Suprapubic skin (tissue), 4 donors: ENCODE data around the gene YWHAH. TPM values are rescaled to one million over a fixed set of nuclear protein-coding genes. Genes with fewer than 3 reads are reported as not detected.

Experiments
- DNase-seq, 2 donors: peaks; one replicate each; pipeline ENCODE4 v3.0.0-alpha.2; 2019; ENCODE audit warnings: low spot score in 2 of 2
- H3K27ac ChIP-seq: fragments of 200-600 bp; sonication (generic); one replicate; pipeline ENCODE4 v1.5.1; 2019
- H3K27me3 ChIP-seq: fragments of 200-600 bp; sonication (generic); one replicate; pipeline ENCODE4 v1.5.1; 2019
- H3K36me3 ChIP-seq: fragments of 200-600 bp; sonication (generic); one replicate; pipeline ENCODE4 v1.5.1; 2019
- H3K4me1 ChIP-seq: fragments of 200-600 bp; sonication (generic); one replicate; pipeline ENCODE4 v1.5.1; 2019
- H3K4me3 ChIP-seq: fragments of 200-600 bp; sonication (generic); one replicate; pipeline ENCODE4 v1.5.1; 2019; ENCODE audit warnings: mild to moderate bottlenecking
- H3K9me3 ChIP-seq: fragments of 200-600 bp; sonication (generic); one replicate; pipeline ENCODE4 v1.5.1; 2019
- EP300 ChIP-seq: sonication (generic); formaldehyde crosslinking; IDR thresholded peaks from one replicate; pipeline ENCODE4 v1.6.1; 2017; ENCODE audit warnings: antibody characterized with exemption
- POLR2A ChIP-seq, 2 donors: fragments of 450-650 bp; IDR thresholded peaks; one replicate each; pipeline ENCODE4 v1.6.1; 2017; ENCODE audit warnings: antibody characterized with exemption in 2 of 2, mild to moderate bottlenecking in 2 of 2, moderate library complexity in 2 of 2
- POLR2AphosphoS5 ChIP-seq, 3 donors: sonication (generic); formaldehyde crosslinking; IDR thresholded peaks; one replicate each; pipeline ENCODE4 v1.6.1; 2017; ENCODE audit warnings: antibody characterized with exemption in 3 of 3
- WGBS: methylation state at CpG from one replicate; pipeline ENCODE4 v1.1.5; 2018; 5-methylcytosine and 5-hydroxymethylcytosine counted together
- total RNA-seq, 4 donors: library from RNA; depleted of rRNA; stranded (reverse); fragments of >200 nt; gene quantifications; one replicate each; pipeline ENCODE4 v1.1.0, GENCODE V29; 2016
- TF ChIP-seq, protein P1 (sequence below), 2 donors: fragments of 200-600 bp in 1 of 2; fragments of 450-650 bp in 1 of 2; sonication (generic) in 1 of 2; IDR thresholded peaks; one replicate each; pipeline ENCODE4 v1.5.1; 2016 to 2019; ENCODE audit warnings: antibody characterized with exemption in 2 of 2, mild to moderate bottlenecking in 1 of 2, moderate library complexity in 1 of 2

Gene YWHAH
- total RNA-seq, 4 donors from 2014 or later: 52.9 to 76.6 (median 66.4) TPM

- H3K4me3 ChIP-seq: no peak overlapping the region
- DNase-seq: no peak
- TF ChIP-seq POLR2AphosphoS5 (IDR thresholded peaks at IDR 0.05) (no peak), EP300 (no peak), POLR2A (IDR thresholded peaks at IDR 0.05) (no peak)
- TF ChIP-seq, protein P1, sequence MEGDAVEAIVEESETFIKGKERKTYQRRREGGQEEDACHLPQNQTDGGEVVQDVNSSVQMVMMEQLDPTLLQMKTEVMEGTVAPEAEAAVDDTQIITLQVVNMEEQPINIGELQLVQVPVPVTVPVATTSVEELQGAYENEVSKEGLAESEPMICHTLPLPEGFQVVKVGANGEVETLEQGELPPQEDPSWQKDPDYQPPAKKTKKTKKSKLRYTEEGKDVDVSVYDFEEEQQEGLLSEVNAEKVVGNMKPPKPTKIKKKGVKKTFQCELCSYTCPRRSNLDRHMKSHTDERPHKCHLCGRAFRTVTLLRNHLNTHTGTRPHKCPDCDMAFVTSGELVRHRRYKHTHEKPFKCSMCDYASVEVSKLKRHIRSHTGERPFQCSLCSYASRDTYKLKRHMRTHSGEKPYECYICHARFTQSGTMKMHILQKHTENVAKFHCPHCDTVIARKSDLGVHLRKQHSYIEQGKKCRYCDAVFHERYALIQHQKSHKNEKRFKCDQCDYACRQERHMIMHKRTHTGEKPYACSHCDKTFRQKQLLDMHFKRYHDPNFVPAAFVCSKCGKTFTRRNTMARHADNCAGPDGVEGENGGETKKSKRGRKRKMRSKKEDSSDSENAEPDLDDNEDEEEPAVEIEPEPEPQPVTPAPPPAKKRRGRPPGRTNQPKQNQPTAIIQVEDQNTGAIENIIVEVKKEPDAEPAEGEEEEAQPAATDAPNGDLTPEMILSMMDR (IDR thresholded peaks at IDR 0.05): no peak
- H3K27ac ChIP-seq: no peak overlapping the region
- WGBS: 85% methylated on average over 17 of the region's 17 CpGs
- no peaks in the 10 kb centered on the region for H3K9me3 ChIP-seq
- no peaks in the 10 kb centered on the region for H3K36me3 ChIP-seq
- no peaks in the 10 kb centered on the region for H3K27me3 ChIP-seq
- no peaks in the 10 kb centered on the region for H3K4me1 ChIP-seq
Observed at GRCh38 chr22:31933816-31934482, 10.4 kb upstream of the YWHAH start.

GRCh38 chr22:31935961-31936635 lies 8.2 kb upstream of the YWHAH start:
- no peak overlapping the region for H3K27ac ChIP-seq
- H3K4me3 ChIP-seq: no peak overlapping the region
- WGBS: 74% methylated on average over 4 of the region's 4 CpGs
- H3K4me1 ChIP-seq: no peaks in the 10 kb centered on the region
- H3K36me3 ChIP-seq: no peaks in the 10 kb centered on the region
- no peak for DNase-seq
- H3K9me3 ChIP-seq: no peaks in the 10 kb centered on the region
- TF ChIP-seq POLR2AphosphoS5 (IDR thresholded peaks at IDR 0.05): no peak
- TF ChIP-seq, protein P1 (IDR thresholded peaks at IDR 0.05): no peak
- no peak for TF ChIP-seq POLR2A (IDR thresholded peaks at IDR 0.05)
- TF ChIP-seq EP300: no peak
- no peaks in the 10 kb centered on the region for H3K27me3 ChIP-seq

DNA sequence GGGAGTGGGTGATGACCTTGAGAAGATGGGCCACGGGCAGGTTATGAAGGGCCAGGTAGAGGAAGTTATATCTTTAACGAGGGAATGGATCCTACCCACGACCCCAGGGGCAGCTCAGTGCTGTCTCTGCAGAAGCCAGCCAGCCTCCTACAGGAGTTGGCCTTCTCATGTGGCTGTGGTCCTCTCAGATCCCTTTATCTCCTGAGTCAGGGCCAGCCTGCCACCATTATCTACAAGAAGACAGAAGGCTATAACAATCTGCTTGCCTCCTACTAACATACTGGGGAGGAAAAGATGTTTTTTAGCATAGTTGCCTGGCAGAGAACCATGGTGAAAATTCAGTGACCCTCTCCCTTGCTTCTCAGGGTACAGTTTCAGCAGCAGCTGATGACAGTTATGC lies 7.0 kb upstream of the YWHAH start:
- no peak for DNase-seq
- no peak for TF ChIP-seq POLR2AphosphoS5 (IDR thresholded peaks at IDR 0.05)
- TF ChIP-seq, protein P1 (IDR thresholded peaks at IDR 0.05): no peak
- TF ChIP-seq EP300: no peak
- Histone ChIP-seq H3K4me3 (no peak overlapping the region), H3K36me3 (no peaks in the 10 kb centered on the region), H3K9me3 (no peaks in the 10 kb centered on the region), H3K27me3 (no peaks in the 10 kb centered on the region), H3K27ac (no peak overlapping the region), H3K4me1 (no peaks in the 10 kb centered on the region)
- 75% methylated on average over 3 of the region's 3 CpGs for WGBS

DNA sequence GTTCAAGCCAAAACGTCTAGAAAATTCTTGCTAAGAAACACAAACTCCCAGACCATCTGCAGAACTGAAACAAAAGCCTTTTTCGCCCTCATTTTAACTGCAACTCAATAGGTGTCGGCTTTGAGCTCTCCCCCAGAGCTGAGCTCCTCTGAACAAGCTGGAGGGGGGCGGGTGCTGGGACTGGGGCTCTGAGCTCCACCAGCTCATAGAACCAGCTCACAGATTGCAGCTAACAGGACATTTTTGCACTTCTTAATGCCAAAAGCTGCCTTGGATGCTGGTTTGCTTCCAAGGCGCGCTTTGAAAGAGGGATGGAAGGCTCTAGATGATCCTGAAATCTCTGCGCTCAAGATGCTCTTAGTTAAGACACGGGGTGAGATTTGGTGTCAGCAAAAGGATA lies 6.0 kb upstream of the YWHAH start:
- H3K36me3 ChIP-seq: no peaks in the 10 kb centered on the region
- no peak for DNase-seq
- H3K27me3 ChIP-seq: no peaks in the 10 kb centered on the region
- no peak for TF ChIP-seq POLR2A (IDR thresholded peaks at IDR 0.05)
- no peak for TF ChIP-seq EP300
- TF ChIP-seq, protein P1 (IDR thresholded peaks at IDR 0.05): no peak
- TF ChIP-seq POLR2AphosphoS5 (IDR thresholded peaks at IDR 0.05): no peak
- no peak overlapping the region for H3K4me3 ChIP-seq
- H3K4me1 ChIP-seq: peaks cover 2% of the 10 kb centered on the region
- no peak overlapping the region for H3K27ac ChIP-seq
- WGBS: 70% methylated on average over 7 of the region's 8 CpGs
- no peaks in the 10 kb centered on the region for H3K9me3 ChIP-seq

DNA sequence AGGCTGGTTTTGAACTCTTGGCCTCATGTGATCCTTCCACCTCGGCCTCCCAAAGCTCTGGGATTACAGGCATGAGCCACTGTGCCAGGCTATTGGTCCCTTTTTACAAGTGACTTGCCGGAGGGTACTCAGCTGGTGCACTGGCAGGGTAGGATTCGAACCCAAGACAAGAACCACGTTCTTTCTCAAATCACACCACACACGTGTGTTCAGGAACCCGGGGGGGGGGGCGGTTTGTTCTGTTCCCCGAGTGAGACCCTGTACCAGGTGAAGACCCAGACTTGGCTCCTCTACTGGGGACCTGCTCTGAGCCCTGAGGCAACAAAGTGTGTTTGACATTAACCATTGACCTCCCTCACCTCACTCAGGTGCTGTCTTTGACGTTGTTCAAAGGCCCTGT lies 3.8 kb upstream of the YWHAH start:
- TF ChIP-seq POLR2AphosphoS5 (IDR thresholded peaks at IDR 0.05): no peak
- no peak for TF ChIP-seq POLR2A (IDR thresholded peaks at IDR 0.05)
- WGBS: 66% methylated on average over 9 of the region's 9 CpGs
- no peak overlapping the region for H3K4me3 ChIP-seq
- no peak for DNase-seq
- H3K36me3 ChIP-seq: no peaks in the 10 kb centered on the region
- no peaks in the 10 kb centered on the region for H3K9me3 ChIP-seq
- H3K27ac ChIP-seq: no peak overlapping the region
- no peaks in the 10 kb centered on the region for H3K27me3 ChIP-seq
- H3K4me1 ChIP-seq: peaks cover 11% of the 10 kb centered on the region
